H1 (cell line): ENCODE measurements around the gene PLA2G1B. TPM values are rescaled to one million over a fixed set of nuclear protein-coding genes. Genes with fewer than 3 reads are reported as not detected.
"Not testable (repeated sequence)": the region's sequence is repeated elsewhere in the genome, so short reads cannot be mapped to it uniquely, and the experiment has no call there.

ENCODE experiments used
- CTCF ChIA-PET: fragments of 300-600 bp; sonication (Branson Sonifier 250); formaldehyde crosslinking; loops from one replicate; lab custom pipeline; 2021; ENCODE audit not compliant: partially characterized antibody; lab: Charles Lee
- POLR2A ChIA-PET: fragments of 300-600 bp; sonication (Branson Sonifier 250); formaldehyde crosslinking; loops from one replicate; lab custom pipeline; 2021; ENCODE audit warnings: inconsistent platforms; ENCODE audit not compliant: partially characterized antibody; lab: Charles Lee
- DNase-seq, 2 experiments: peaks; one replicate each; pipeline versions ENCODE4 v3.0.0 to v3.0.0-alpha.2; 2010 to 2022; ENCODE audit warnings: low spot score in 2 of 2, low read depth in 1 of 2, mixed read lengths in 1 of 2
- FAIRE-seq: peaks from 2 replicates; lab custom pipeline; 2011; peaks lifted over from hg19 to GRCh38; lab: Jason Lieb, UNC
- H2AFZ ChIP-seq: 2 replicates; pipeline ENCODE4 v1.8.1; 2012; ENCODE audit warnings: low read length, inconsistent platforms
- H2AK5ac ChIP-seq: 2 replicates; pipeline ENCODE4 v1.6.1; 2013; ENCODE audit warnings: low read depth, low read length
- H2BK120ac ChIP-seq: replicated peaks from 2 replicates; pipeline ENCODE3; 2013; ENCODE audit warnings: low read depth, low read length, inconsistent platforms
- H2BK12ac ChIP-seq: 2 replicates; pipeline ENCODE4 v1.6.1; 2013; ENCODE audit warnings: low read depth, low read length
- H2BK15ac ChIP-seq: 2 replicates; pipeline ENCODE4 v1.6.1; 2013; ENCODE audit warnings: low read length
- H2BK20ac ChIP-seq: 2 replicates; pipeline ENCODE4 v1.6.1; 2013; ENCODE audit warnings: low read length
- H2BK5ac ChIP-seq: 2 replicates; pipeline ENCODE4 v1.6.1; 2013; ENCODE audit warnings: low read depth, low read length
- H3K14ac ChIP-seq: 2 replicates; pipeline ENCODE4 v1.6.1; 2013; ENCODE audit warnings: inconsistent platforms; ENCODE audit not compliant: insufficient read length
- H3K18ac ChIP-seq: 2 replicates; pipeline ENCODE4 v1.6.1; 2013; ENCODE audit warnings: low read length; ENCODE audit errors: extremely low read depth
- H3K23ac ChIP-seq: 2 replicates; pipeline ENCODE4 v1.6.1; 2013; ENCODE audit warnings: inconsistent platforms; ENCODE audit not compliant: insufficient read length
- H3K23me2 ChIP-seq: 2 replicates; pipeline ENCODE4 v1.6.1; 2013; ENCODE audit warnings: low read depth, low read length
- H3K27ac ChIP-seq: 2 replicates; pipeline ENCODE4 v1.6.1; 2011; ENCODE audit warnings: low read depth, low read length, inconsistent platforms
- H3K27me3 ChIP-seq, 4 experiments: replicated peaks in 1 of 4; 1 replicate in 1 of 4; 2 replicates in 3 of 4; pipeline versions ENCODE4 v1.6.1 to v1.8.1; 2011 to 2013; ENCODE audit warnings: low read length in 3 of 4, mild to moderate bottlenecking in 3 of 4, inconsistent platforms in 2 of 4, mixed read lengths in 2 of 4, moderate library complexity in 1 of 4; ENCODE audit not compliant: control insufficient read depth in 3 of 4, insufficient read depth in 3 of 4; ENCODE audit errors: extremely low read depth in 1 of 4
- H3K36me3 ChIP-seq, 4 experiments: 2 replicates each; pipeline versions ENCODE4 v1.6.1 to v1.8.1; 2011 to 2013; ENCODE audit warnings: mild to moderate bottlenecking in 4 of 4, low read length in 3 of 4, moderate library complexity in 2 of 4, control low read depth in 1 of 4, inconsistent platforms in 1 of 4; ENCODE audit not compliant: insufficient read depth in 4 of 4, control insufficient read depth in 2 of 4
- H3K4ac ChIP-seq: replicated peaks from 2 replicates; pipeline ENCODE3; 2013; ENCODE audit warnings: low read length, low read depth, mixed read lengths, inconsistent platforms; ENCODE audit not compliant: insufficient read length
- H3K4me1 ChIP-seq, 4 experiments: replicated peaks in 1 of 4; 1 replicate in 1 of 4; 2 replicates in 3 of 4; pipeline versions ENCODE4 v1.6.1 to v1.8.1; 2011 to 2013; ENCODE audit warnings: low read length in 3 of 4, inconsistent platforms in 2 of 4, mixed read lengths in 1 of 4; ENCODE audit not compliant: insufficient read depth in 4 of 4, control insufficient read depth in 3 of 4
- H3K4me2 ChIP-seq, 2 experiments: 2 replicates each; pipeline versions ENCODE4 v1.6.1 to v1.8.1; 2011 to 2013; ENCODE audit warnings: low read depth in 2 of 2, low read length in 2 of 2, control low read depth in 1 of 2, inconsistent platforms in 1 of 2, mild to moderate bottlenecking in 1 of 2; ENCODE audit not compliant: insufficient read depth in 1 of 2
- H3K4me3 ChIP-seq, 4 experiments: fragments of 200-600, 300-600 bp in 1 of 4; sonication (generic), shearing (Covaris generic), sonication (Bioruptor Twin) in 1 of 4; 2 replicates each; pipeline versions ENCODE4 v1.5.1 to v1.8.1; 2011 to 2016; ENCODE audit warnings: low read length in 4 of 4, low read depth in 3 of 4, control low read depth in 2 of 4, inconsistent platforms in 2 of 4, mild to moderate bottlenecking in 2 of 4, mixed read lengths in 1 of 4, moderate library complexity in 1 of 4; ENCODE audit not compliant: insufficient read depth in 2 of 4; ENCODE audit errors: extremely low read depth in 1 of 4
- H3K56ac ChIP-seq: replicated peaks from 2 replicates; pipeline ENCODE3; 2013; ENCODE audit warnings: low read depth, mild to moderate bottlenecking, mixed read lengths, low read length, inconsistent platforms; ENCODE audit not compliant: insufficient read length
- H3K79me1 ChIP-seq: 2 replicates; pipeline ENCODE4 v1.6.1; 2013; ENCODE audit warnings: low read depth, low read length, control low read depth
- H3K79me2 ChIP-seq, 2 experiments: 2 replicates each; pipeline versions ENCODE4 v1.6.1 to v1.8.1; 2012 to 2013; ENCODE audit warnings: low read length in 2 of 2, mild to moderate bottlenecking in 2 of 2, inconsistent platforms in 1 of 2; ENCODE audit not compliant: insufficient read depth in 2 of 2, control insufficient read depth in 1 of 2
- H3K9ac ChIP-seq, 4 experiments: replicated peaks in 1 of 4; 1 replicate in 1 of 4; 2 replicates in 3 of 4; pipeline versions ENCODE4 v1.6.1 to v1.8.1; 2011 to 2013; ENCODE audit warnings: low read depth in 3 of 4, low read length in 3 of 4, control low read depth in 2 of 4, mild to moderate bottlenecking in 2 of 4, moderate library complexity in 2 of 4, inconsistent platforms in 1 of 4; ENCODE audit errors: extremely low read depth in 1 of 4
- H3K9me3 ChIP-seq, 2 experiments: 2 replicates each; pipeline versions ENCODE4 v1.6.1 to v1.8.1; 2012 to 2013; ENCODE audit warnings: mild to moderate bottlenecking in 2 of 2, moderate library complexity in 2 of 2, control low read depth in 1 of 2, inconsistent platforms in 1 of 2, low read depth in 1 of 2, low read length in 1 of 2, mixed read lengths in 1 of 2; ENCODE audit not compliant: insufficient read depth in 2 of 2
- H4K20me1 ChIP-seq, 2 experiments: replicated peaks in 1 of 2; 2 replicates each; pipeline versions ENCODE3 to v1.8.1; 2011 to 2013; ENCODE audit warnings: inconsistent platforms in 2 of 2, low read length in 2 of 2, mild to moderate bottlenecking in 1 of 2; ENCODE audit not compliant: insufficient read depth in 2 of 2, control insufficient read depth in 1 of 2
- H4K5ac ChIP-seq: 2 replicates; pipeline ENCODE4 v1.6.1; 2013; ENCODE audit warnings: low read length, low read depth, mixed read lengths, inconsistent platforms; ENCODE audit not compliant: insufficient read length
- H4K8ac ChIP-seq: 2 replicates; pipeline ENCODE4 v1.8.0; 2013; ENCODE audit warnings: mild to moderate bottlenecking, moderate library complexity, low read length, inconsistent platforms; ENCODE audit not compliant: insufficient read depth; ENCODE audit errors: extremely low read depth
- H4K91ac ChIP-seq: replicated peaks from 2 replicates; pipeline ENCODE3; 2013; ENCODE audit warnings: low read length, mixed read lengths, inconsistent platforms; ENCODE audit not compliant: insufficient read length
- RAD21 ChIP-seq, 2 experiments: IDR thresholded peaks in 1 of 2; conservative IDR thresholded peaks in 1 of 2; 2 replicates each; pipeline ENCODE4 v1.6.1; 2011; ENCODE audit warnings: low read depth in 2 of 2, low read length in 2 of 2, improper control_type of control experiment in 1 of 2, inconsistent platforms in 1 of 2, mild to moderate bottlenecking in 1 of 2, moderate library complexity in 1 of 2
- WGBS, 2 experiments: shearing (Covaris generic) in 1 of 2; methylation state at CpG; one replicate each; pipeline versions ENCODE4 v1.1.6 to v1.1.7; 2013 to 2015; ENCODE audit warnings: low lambda C conversion rate in 2 of 2, mixed read lengths in 2 of 2, inconsistent platforms in 1 of 2, low coverage in 1 of 2, missing lambda C conversion rate in 1 of 2; ENCODE audit not compliant: insufficient replicate concordance in 2 of 2, insufficient coverage in 1 of 2, insufficient read length in 1 of 2; ENCODE audit errors: extremely low coverage in 1 of 2, missing lambda C conversion rate in 1 of 2; 5-methylcytosine and 5-hydroxymethylcytosine counted together
- polyA plus RNA-seq, 7 experiments: library from polyadenylated mRNA; depleted of rRNA in 3 of 7; stranded (reverse) in 5 of 7; unstranded in 2 of 7; fragments of >200 nt in 5 of 7; fragments of 200-250 nt in 2 of 7; gene quantifications; 1 replicate in 5 of 7; 2 replicates in 1 of 7; 4 replicates in 1 of 7; pipeline versions ENCODE4 v1.2.1 to v1.2.3, GENCODE V29; 2011 to 2013; ENCODE audit warnings: missing spikeins in 2 of 7, mixed read lengths in 2 of 7
- total RNA-seq: library from RNA; stranded (reverse); fragmentation: NEBNext Ultra II Directional; extraction: Animal tissue kit (Norgen Biotek cat#: 25700); gene quantifications from 2 replicates; pipeline ENCODE4 v1.2.1, GENCODE V29; 2021
- TF ChIP-seq, protein P1 (sequence below), 3 experiments: IDR thresholded peaks; 1 replicate in 2 of 3; 2 replicates in 1 of 3; pipeline versions ENCODE4 v1.5.1 to v1.6.1; 2011; ENCODE audit warnings: low read length in 3 of 3, mild to moderate bottlenecking in 3 of 3, inconsistent platforms in 2 of 3, low read depth in 1 of 3, moderate library complexity in 1 of 3; ENCODE audit not compliant: insufficient read depth in 1 of 3; ENCODE audit errors: control extremely low read depth in 1 of 3

The PLA2G1B gene
- total and polyA plus RNA-seq, 2 of the 8 experiments (the other 6 are each of a cell fraction or from before 2014, with no cell fraction given): not detected

DNA sequence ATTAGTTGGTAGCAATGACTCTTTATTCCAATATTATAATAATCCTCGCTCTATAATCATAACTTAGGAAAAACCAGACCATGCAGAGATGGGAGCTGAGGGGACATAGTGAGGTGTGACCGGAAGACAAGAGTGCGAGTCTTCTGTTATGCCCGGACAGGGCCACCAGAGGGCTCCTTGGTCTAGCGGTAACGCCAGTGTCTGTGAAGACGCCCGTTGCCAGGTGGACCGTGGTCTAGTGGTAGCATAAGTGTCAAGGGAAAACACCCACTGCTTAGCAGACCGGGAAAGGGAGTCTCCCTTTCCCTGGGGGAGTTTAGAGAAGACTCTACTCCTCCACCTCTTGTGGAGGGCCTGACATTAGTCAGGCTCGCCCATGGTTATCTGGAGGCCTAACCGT lies 7.9 kb upstream of the PLA2G1B start:
- H4K91ac ChIP-seq, H2BK5ac ChIP-seq, H3K56ac ChIP-seq, H4K5ac ChIP-seq, H2BK20ac ChIP-seq, H3K79me1 ChIP-seq, H3K79me2 ChIP-seq, H3K23ac ChIP-seq, H2AFZ ChIP-seq, H4K20me1 ChIP-seq, H4K8ac ChIP-seq, H3K4me1 ChIP-seq, H3K4me3 ChIP-seq, H3K27me3 ChIP-seq, H2BK12ac ChIP-seq, H2BK120ac ChIP-seq, FAIRE-seq, H3K36me3 ChIP-seq, H3K4ac ChIP-seq, H3K9ac ChIP-seq, H3K23me2 ChIP-seq, H3K14ac ChIP-seq, H2BK15ac ChIP-seq, H3K18ac ChIP-seq, H3K4me2 ChIP-seq, H2AK5ac ChIP-seq, H3K27ac ChIP-seq: not testable (repeated sequence)
- peak in 1 of 2 experiments; percentile 88 for DNase-seq
- TF ChIP-seq, protein P1, sequence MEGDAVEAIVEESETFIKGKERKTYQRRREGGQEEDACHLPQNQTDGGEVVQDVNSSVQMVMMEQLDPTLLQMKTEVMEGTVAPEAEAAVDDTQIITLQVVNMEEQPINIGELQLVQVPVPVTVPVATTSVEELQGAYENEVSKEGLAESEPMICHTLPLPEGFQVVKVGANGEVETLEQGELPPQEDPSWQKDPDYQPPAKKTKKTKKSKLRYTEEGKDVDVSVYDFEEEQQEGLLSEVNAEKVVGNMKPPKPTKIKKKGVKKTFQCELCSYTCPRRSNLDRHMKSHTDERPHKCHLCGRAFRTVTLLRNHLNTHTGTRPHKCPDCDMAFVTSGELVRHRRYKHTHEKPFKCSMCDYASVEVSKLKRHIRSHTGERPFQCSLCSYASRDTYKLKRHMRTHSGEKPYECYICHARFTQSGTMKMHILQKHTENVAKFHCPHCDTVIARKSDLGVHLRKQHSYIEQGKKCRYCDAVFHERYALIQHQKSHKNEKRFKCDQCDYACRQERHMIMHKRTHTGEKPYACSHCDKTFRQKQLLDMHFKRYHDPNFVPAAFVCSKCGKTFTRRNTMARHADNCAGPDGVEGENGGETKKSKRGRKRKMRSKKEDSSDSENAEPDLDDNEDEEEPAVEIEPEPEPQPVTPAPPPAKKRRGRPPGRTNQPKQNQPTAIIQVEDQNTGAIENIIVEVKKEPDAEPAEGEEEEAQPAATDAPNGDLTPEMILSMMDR (IDR thresholded peaks at IDR 0.05; ENCODE audit: control extremely low read depth in 1 of 3, insufficient read depth in 1 of 3, low read depth in 1 of 3, low read length in 3 of 3): peak; percentile 69 to 81 (median 76)
- TF ChIP-seq RAD21 (IDR thresholded peaks at IDR 0.05 in 1 of 2, conservative IDR thresholded peaks at IDR 0.05 in 1 of 2; ENCODE audit: low read depth in 2 of 2, low read length in 2 of 2): peak; percentile 78 to 80
- H3K9me3 ChIP-seq: peaks cover 11 to 18% of the 10 kb centered on the region in 2 experiments
- POLR2A ChIA-PET: interaction anchor here (0.6 to 1.7 kb wide), 8 partner anchors 8 to 133 kb away, joined by 3 to 6 read pairs (median 3); partner anchors contain the start of genes PLA2G1B and RNU4-2
- CTCF ChIA-PET: interaction anchor here (0.7 to 2.1 kb wide), 26 partner anchors 9 to 192 kb away, joined by 3 to 14 read pairs (median 4); partner anchors contain the start of genes PLA2G1B and SRSF9
- WGBS, 2 experiments: 39% methylated on average over 12 of the region's 12 CpGs; no CpG with 5 or more reads in 1 of the 2 experiments
